ENCODE results near the gene ZMIZ1. TPM values are rescaled to one million over a fixed set of nuclear protein-coding genes. Genes with fewer than 3 reads are reported as not detected.
A peak's percentile ranks its signal among the peaks of the same experiment; 100 is the strongest.

ZMIZ1 gene
- total RNA-seq, 1 experiment from 2014 or later: 42.3 TPM

DNA sequence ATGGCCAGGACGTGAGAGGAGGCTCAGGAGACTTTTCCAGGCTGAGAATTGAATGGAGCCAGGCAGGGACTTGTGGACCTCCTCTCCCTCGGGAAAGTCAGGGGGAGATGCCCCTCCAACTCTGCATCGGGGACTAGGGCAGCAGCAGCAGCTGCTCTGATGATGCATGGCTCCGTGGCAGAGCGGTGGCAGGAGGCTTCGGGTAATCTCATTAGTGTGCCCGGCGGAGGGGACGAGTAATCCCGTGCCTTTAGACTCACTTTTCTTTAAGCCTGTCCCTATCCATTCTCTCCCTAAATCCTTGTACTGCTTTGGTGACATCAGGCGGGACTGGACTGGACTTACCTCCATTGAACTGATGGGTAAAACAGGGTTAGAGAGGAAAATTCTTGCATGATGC, 75.1 kb downstream of the ZMIZ1 start:
- Mint-ChIP-seq H3K4me1 (ENCODE audit: low read depth, unreplicated experiment) (peaks cover 23% of the 10 kb centered on the region), H3K9me3 (ENCODE audit: unreplicated experiment) (no peaks in the 10 kb centered on the region), H3K4me3 (ENCODE audit: unreplicated experiment) (no peak overlapping the region), H3K27me3 (ENCODE audit: insufficient read depth, unreplicated experiment) (no peaks in the 10 kb centered on the region), H3K27ac (ENCODE audit: unreplicated experiment) (no peak overlapping the region), H3K36me3 (ENCODE audit: insufficient read depth, unreplicated experiment) (peaks cover 52% of the 10 kb centered on the region)
- ChIA-PET POLR2A (no interaction called here), CTCF (no interaction called here)
- DNase-seq: no peak
- no TSS peak for BruUV-seq (replicated peaks)
- intact Hi-C loops (cut with micrococcal nuclease; ENCODE audit: unreplicated experiment): no loop called here
- no peak overlapping the region for H3K4me3 ChIP-seq (ENCODE audit: low read depth, low read length)
- no peaks in the 10 kb centered on the region for H3K9me3 ChIP-seq
- no peaks in the 10 kb centered on the region for H3K27me3 ChIP-seq (replicated peaks; ENCODE audit: control insufficient read depth, insufficient read depth, low read length)
- peaks cover 23% of the 10 kb centered on the region for H3K4me1 ChIP-seq
- no peak for TF ChIP-seq CTCF (IDR thresholded peaks at IDR 0.05; ENCODE audit: insufficient read depth in 1 of 2, low read depth in 1 of 2, low read length in 1 of 2, severe bottlenecking in 1 of 2, unreplicated experiment in 1 of 2)
- H3K36me3 ChIP-seq (ENCODE audit: control insufficient read depth, insufficient read depth, low read length): peaks cover 2% of the 10 kb centered on the region

DNA sequence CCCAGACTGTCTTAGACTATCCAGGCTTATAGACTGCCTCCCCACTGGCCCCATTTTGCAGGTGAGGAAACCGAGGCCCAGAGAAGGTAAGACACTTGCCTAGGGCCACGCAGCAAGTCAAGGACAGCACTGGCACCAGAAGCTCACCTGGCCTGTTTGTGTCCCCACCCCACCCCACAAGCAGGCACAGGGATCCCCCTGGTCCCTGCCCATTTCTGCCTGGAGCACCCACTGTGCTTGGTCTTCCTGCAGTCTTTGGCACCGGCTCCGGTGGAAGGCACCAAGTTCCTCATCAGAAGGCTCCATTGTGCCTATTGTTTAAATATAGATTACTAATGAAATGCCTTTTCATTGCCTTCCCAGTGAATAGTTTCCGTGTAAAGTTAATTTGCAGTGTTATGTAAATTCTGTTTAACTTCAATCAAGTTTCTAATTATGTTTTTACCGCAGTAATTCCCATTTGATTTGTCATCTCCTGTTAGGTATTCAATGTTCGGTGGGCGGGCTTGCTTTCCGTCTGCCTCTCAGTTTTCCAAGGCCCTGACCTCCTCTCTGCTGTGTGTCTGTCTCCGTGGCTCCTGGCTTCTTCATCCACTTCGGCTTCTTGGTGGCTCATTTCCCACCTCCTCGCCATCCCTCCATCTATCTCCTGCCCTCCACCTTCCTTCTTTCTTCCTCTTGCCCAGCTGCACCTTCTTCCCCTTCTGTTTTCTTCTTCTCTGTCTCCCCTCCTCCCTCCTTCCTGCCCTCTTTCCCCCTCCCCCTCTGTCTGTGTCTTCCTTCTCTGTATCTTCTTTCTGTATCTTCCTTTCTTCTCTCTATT, 75.8 kb downstream of the ZMIZ1 start:
- no peaks in the 10 kb centered on the region for H3K9me3 ChIP-seq
- CTCF ChIA-PET: no interaction called here
- no peaks in the 10 kb centered on the region for H3K27me3 ChIP-seq (replicated peaks; ENCODE audit: control insufficient read depth, insufficient read depth, low read length)
- BruUV-seq (replicated peaks): no TSS peak
- Mint-ChIP-seq H3K36me3 (ENCODE audit: insufficient read depth, unreplicated experiment) (peaks cover 48% of the 10 kb centered on the region), H3K4me1 (ENCODE audit: low read depth, unreplicated experiment) (peaks cover 23% of the 10 kb centered on the region), H3K27me3 (ENCODE audit: insufficient read depth, unreplicated experiment) (no peaks in the 10 kb centered on the region), H3K4me3 (ENCODE audit: unreplicated experiment) (no peak overlapping the region), H3K9me3 (ENCODE audit: unreplicated experiment) (no peaks in the 10 kb centered on the region), H3K27ac (ENCODE audit: unreplicated experiment) (peak overlapping the region; percentile 36)
- DNase-seq: no peak
- intact Hi-C loops (cut with micrococcal nuclease; ENCODE audit: unreplicated experiment): no loop called here
- POLR2A ChIA-PET: no interaction called here
- peaks cover 5% of the 10 kb centered on the region for H3K36me3 ChIP-seq (ENCODE audit: control insufficient read depth, insufficient read depth, low read length)
- TF ChIP-seq CTCF (IDR thresholded peaks at IDR 0.05; ENCODE audit: insufficient read depth in 1 of 2, low read depth in 1 of 2, low read length in 1 of 2, severe bottlenecking in 1 of 2, unreplicated experiment in 1 of 2): no peak
- no peak overlapping the region for H3K4me3 ChIP-seq (ENCODE audit: low read depth, low read length)
- peaks cover 28% of the 10 kb centered on the region for H3K4me1 ChIP-seq

DNA sequence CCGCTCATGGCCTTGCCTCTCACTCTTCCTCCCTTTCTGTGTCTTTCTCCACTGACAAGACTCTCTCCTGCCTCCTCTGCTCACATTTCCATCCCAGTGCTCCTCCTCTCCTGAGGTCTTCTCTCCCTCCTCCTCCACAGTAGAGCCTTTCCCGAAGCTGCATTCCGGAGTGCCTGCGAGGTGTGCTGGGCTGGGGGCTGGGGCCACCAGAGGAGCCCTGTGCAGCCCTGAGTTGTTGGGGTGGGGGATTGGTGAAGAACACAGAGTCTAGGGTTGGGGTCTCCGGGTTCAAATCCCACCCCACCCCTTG, 76.4 kb downstream of the ZMIZ1 start:
- Histone ChIP-seq H3K36me3 (ENCODE audit: control insufficient read depth, insufficient read depth, low read length) (peaks cover 5% of the 10 kb centered on the region), H3K4me1 (peaks cover 33% of the 10 kb centered on the region), H3K4me3 (ENCODE audit: low read depth, low read length) (no peak overlapping the region), H3K9me3 (no peaks in the 10 kb centered on the region), H3K27me3 (replicated peaks; ENCODE audit: control insufficient read depth, insufficient read depth, low read length) (no peaks in the 10 kb centered on the region)
- peak overlapping the region; percentile 36 for H3K27ac Mint-ChIP-seq (ENCODE audit: unreplicated experiment)
- POLR2A ChIA-PET: no interaction called here
- H3K36me3 Mint-ChIP-seq (ENCODE audit: insufficient read depth, unreplicated experiment): peaks cover 44% of the 10 kb centered on the region
- H3K4me1 Mint-ChIP-seq (ENCODE audit: low read depth, unreplicated experiment): peaks cover 23% of the 10 kb centered on the region
- intact Hi-C loops (cut with micrococcal nuclease; ENCODE audit: unreplicated experiment): no loop called here
- DNase-seq: no peak
- CTCF ChIA-PET: no interaction called here
- TF ChIP-seq CTCF (IDR thresholded peaks at IDR 0.05; ENCODE audit: insufficient read depth in 1 of 2, low read depth in 1 of 2, low read length in 1 of 2, severe bottlenecking in 1 of 2, unreplicated experiment in 1 of 2): no peak
- H3K4me3 Mint-ChIP-seq (ENCODE audit: unreplicated experiment): no peak overlapping the region
- no peaks in the 10 kb centered on the region for H3K9me3 Mint-ChIP-seq (ENCODE audit: unreplicated experiment)
- H3K27me3 Mint-ChIP-seq (ENCODE audit: insufficient read depth, unreplicated experiment): no peaks in the 10 kb centered on the region
- no TSS peak for BruUV-seq (replicated peaks)

All from Caco-2 (cell line).